GM12872 (cell line): ENCODE data around the gene IMMT.

Source experiments
- TF ChIP-seq, protein P1 (sequence below): IDR thresholded peaks from 3 replicates; pipeline ENCODE4 v1.5.1; 2011; ENCODE audit warnings: low read depth, mild to moderate bottlenecking, low read length, moderate library complexity; ENCODE audit not compliant: insufficient read depth

IMMT gene

GRCh38 chr2:86193901-86194567 lies 1.2 kb downstream of the IMMT start:
- TF ChIP-seq, protein P1, sequence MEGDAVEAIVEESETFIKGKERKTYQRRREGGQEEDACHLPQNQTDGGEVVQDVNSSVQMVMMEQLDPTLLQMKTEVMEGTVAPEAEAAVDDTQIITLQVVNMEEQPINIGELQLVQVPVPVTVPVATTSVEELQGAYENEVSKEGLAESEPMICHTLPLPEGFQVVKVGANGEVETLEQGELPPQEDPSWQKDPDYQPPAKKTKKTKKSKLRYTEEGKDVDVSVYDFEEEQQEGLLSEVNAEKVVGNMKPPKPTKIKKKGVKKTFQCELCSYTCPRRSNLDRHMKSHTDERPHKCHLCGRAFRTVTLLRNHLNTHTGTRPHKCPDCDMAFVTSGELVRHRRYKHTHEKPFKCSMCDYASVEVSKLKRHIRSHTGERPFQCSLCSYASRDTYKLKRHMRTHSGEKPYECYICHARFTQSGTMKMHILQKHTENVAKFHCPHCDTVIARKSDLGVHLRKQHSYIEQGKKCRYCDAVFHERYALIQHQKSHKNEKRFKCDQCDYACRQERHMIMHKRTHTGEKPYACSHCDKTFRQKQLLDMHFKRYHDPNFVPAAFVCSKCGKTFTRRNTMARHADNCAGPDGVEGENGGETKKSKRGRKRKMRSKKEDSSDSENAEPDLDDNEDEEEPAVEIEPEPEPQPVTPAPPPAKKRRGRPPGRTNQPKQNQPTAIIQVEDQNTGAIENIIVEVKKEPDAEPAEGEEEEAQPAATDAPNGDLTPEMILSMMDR = peak; percentile 24; the same call in 1 of the 3 replicates

- TF ChIP-seq, protein P1 = no peak
Measured at GRCh38 chr2:86189782-86190416, 5.4 kb downstream of the IMMT start.

DNA sequence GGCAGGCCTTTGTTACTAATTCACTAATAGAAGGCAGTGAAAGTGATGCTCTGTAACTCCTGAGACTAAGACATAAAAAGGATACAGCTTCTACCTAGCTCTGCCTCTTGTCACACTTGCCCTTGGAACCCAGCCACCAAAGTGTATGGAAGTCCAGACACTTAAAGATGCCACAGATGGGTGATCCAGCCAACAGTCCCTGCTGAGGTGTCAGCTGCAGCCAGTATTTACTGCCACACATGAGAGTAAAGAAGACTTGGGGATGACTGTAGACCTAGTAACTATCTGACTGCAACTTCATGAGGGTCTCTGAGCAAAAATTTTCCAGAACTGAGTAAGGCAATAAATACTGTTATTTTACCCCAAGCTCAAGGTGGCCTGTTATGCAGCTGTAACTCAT lies 8.8 kb downstream of the IMMT start:
- TF ChIP-seq, protein P1 = no peak

DNA sequence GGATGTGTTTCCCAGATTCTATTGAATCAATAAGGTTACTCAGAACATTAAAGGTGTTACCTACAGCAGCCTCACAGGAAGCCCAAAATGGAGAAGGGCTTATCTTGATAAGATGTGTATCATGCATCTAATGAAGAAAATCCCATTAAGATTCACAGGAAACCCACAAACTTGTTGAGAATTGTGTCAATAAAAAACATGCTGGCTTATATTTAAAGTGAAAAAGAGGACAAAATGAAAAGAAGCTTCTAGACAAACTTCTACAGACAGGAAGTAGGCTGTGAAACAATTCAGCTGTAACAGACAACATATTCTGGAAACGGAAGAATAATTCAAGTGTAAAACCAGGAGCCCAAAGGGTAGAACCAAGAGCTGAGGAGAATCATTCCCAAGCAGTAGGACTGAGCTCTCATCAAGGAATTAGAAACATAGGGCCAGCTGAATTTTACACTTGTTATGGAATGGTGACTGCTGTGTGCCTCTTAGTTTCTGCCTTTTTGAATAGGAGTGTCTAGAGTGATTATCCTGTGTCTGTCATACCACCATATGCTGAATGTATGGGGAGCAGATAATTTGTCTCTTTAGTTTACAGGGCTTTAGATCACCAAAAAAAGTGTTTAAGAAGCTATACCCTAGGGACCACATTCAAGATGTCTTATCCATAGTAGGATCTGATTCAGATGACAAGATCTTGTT lies 9.6 kb downstream of the IMMT start:
- TF ChIP-seq, protein P1 = no peak

GRCh38 chr2:86176597-86176996 lies 18.7 kb downstream of the IMMT start:
- TF ChIP-seq, protein P1 = no peak

- TF ChIP-seq, protein P1 = no peak
Measured at GRCh38 chr2:86175828-86176227, 19.4 kb downstream of the IMMT start.

DNA sequence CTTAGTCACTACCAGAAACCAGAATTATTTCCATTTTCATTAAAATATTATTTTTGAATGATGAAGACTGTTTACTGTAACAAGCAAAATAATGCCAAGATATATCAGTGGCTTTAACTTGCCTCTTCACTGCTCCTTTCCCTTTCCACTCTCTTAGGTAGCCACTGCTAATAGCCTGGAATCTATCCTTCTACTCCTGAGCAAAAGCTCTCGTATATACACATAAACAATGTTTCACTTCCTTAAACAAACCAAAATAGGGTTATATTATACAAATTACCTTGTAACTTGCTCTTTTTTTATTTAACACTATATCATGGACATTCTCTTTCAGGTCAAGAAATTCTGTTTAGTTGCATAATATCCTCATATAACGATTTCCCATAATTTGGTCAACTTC lies 20.8 kb downstream of the IMMT start:
- TF ChIP-seq, protein P1 = no peak
